LHCN-M2 (cell line): Measurements from ENCODE around the gene DTL. TPM values are rescaled to one million over a fixed set of nuclear protein-coding genes. Genes with fewer than 3 reads are reported as not detected.

Experiments used
- DNase-seq: peaks from one replicate; pipeline ENCODE4 v3.0.0-alpha.2; 2012; ENCODE audit warnings: low read depth
- total RNA-seq: library from RNA; depleted of rRNA; stranded (reverse); fragments of >200 nt; gene quantifications from 2 replicates; pipeline ENCODE4 v1.2.3, GENCODE V29; 2014; rRNA removed

DTL gene
- total RNA-seq, 1 experiment from 2014 or later: 38.5 TPM

GRCh38 chr1:212127221-212127620, 91.7 kb downstream of the DTL start:
- DNase-seq: no peak

- no peak for DNase-seq
These were observed 94.2 kb downstream of the DTL start for GRCh38 chr1:212129781-212130180.

- DNase-seq: peak; percentile 27
These were observed 96.5 kb downstream of the DTL start for GRCh38 chr1:212132025-212132424.

DNA sequence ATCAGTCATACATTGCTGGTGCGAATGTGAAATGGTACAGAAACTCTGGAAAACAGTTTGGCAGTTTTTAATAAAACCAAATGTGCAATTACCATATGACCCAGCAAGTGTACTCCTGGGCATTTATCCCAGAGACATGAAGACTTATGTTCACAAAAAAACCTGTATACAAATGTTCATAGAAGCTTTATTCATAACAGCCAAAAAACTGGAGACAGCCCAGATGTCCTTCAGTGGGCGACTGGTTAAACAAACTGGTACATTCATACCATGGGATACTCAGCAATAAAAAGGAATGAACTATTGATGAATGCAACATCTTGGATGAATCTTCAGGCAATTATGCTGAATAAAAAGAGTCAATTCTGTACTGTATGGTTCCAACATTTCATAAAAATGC, 97.8 kb downstream of the DTL start:
- no peak for DNase-seq

DNA sequence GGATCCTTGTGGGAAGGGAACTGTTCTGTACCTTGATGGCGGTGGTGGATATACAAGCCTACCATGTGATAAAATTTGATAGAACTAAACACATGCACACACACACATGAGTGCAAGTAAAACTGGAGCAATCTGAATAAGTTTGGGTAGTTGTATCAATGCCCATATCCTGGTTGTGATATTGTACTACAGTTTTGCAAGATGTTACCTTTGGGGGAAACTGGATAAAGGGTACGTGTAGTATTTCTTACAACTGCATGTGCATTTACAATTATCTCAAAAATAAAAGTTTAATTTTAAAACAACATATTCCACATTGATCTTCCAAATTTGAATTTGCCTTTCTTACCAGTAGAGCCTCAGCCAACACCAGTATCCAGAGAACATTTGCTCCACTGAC, 99.6 kb downstream of the DTL start:
- DNase-seq: no peak

DNA sequence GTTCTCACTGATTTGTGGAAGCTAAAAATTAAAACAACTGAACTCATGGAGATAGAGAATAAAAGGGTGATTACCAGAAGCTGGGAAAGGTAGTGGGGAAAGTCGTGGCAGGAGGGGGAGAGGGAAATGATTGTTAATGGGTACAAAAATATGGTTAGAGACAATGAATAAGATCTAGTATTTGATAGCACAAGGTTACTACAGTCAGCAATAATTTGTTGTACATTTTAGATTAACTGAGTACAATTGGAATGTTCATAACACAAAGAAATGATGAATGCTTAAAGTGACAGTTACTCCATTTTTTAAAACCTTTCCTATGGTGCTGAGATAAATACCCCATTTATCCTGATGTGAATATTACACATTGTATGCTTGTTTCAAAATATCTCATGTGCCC, 102.3 kb downstream of the DTL start:
- no peak for DNase-seq

DNA sequence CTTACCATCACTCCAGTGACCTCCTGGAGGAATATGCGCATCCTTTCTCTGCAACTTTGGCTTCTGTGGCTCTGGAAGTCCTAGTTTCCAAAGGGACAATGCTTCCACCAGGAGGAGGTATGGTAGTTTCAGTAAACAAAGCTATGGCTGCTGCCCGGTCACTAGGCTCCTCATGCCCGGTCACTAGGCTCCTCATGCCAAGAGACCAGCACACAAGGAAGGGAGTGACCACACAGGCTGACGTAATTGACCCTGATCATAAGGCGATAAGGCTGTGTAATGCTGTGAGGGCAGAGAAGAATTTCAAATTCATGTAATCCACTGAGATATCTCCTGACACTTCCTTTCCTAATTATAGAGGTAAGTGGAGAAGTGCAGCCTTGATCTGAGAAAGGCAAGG, 102.9 kb downstream of the DTL start:
- DNase-seq: no peak

DNA sequence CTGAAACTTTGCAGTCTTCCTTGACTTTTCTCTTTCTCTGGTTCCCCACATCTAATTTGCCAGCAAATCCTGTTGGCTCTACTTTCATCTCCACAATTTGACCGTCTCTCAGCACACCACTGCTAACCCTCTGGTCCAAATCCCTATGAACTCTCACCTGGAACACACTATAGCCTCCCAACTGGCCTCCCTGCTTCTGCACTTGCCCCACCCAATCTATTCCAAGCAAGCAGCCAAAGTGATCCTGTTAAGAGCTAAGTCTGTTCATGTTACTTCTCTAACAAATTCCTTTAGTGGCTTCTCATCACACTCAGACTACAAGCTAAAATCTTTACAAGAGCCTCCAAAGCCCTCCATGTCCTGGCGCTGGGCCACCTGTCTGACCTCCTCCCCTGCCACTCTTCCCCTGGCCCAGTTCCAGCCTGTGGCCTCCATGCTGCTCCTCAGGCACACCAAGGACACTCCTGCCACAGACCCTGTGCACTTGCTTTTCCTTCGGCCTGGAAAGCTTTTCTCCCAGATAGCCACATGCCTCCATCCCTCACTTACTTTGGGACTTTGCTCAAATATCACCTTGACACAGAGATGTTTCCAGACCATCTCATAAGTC, 104.1 kb downstream of the DTL start:
- no peak for DNase-seq

DNA sequence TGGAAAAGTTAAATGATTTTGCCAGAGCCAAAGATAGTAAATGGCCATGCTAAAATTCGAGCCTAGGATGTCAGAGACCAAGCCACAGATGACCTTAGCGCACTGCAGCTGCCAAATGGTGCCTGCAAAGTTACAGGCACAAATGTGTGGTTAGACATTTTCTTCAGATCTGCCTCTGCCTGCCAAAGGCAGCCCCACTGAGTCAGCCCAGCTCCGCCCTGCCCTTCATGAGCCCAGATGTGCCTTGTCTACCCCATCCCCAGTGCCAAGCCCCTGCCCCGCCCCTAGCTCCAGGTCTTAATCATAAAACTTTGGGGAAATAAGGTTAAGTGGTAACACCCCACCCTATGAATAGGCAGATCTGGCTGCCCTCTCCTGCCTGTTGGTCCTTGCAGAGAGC, 105.9 kb downstream of the DTL start:
- DNase-seq: peak; percentile 43

DNA sequence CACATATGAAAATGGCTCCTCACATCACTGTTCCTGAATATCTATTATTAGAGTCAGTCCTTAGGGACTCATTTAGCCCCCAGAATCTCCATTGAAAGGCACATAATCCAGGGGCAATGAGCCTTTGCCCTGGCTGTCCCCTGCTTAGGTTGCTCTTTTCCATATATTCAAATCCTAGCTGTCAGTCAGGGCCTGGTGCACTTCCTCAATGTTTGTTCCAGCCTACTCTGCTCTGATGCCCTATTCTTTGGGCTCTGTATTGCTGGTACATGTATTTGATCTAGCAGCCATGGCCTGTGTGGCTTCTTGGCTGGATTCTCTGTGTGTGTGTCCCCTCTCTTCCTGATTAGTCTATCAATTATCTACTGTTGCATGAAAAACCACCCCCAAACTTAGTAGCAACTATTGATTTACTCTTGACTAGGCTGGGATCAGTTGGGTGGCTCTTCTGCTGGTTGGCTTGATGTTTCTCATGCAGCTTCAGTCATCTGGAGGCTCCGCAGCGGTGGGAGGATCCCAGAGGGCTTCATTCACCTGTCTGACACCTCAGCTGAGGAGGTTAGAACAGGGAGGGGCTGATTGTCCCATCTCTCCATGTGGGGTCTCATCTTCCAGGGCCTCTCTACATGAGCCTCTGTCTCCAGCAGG, 107.5 kb downstream of the DTL start:
- DNase-seq: no peak

GRCh38 chr1:212147581-212148033, 112.1 kb downstream of the DTL start:
- no peak for DNase-seq

DNA sequence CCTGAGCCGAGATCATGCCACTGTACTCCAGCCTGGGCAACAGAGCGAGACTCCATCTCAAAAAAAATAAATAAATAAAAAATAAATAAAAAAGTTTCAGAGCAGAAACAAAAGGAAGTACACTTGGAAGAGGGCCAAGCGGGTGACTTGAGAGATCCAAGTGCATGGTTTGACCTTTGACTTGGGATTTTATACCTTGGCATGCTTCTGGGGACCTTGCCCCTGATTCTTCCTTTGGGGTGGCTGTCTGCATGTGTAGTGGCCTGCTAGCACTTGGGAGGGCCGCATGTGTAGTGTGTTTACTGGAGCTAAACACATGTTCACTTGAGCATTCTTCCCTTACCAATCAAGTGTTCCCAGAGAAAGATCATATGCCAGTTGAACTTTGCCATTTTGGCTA, 114.0 kb downstream of the DTL start:
- no peak for DNase-seq

DNA sequence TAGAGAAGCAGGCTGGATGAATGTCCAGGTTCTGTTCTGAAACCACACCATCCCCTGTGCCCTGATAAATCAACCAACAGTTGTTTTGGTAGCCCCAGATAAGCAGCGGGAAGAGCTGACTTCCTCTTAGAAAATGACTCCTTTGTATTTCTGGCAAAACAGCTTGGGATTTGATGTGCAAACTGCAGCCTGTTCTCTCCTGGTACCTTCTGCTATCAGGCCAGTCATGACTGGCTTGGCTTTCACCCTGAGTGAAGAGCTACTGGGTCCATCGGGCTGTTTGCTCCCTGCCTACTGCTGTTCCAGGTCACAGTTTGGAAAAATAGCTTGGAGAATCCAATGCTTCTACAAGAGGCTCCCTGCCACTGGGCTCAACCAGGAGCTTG, 116.8 kb downstream of the DTL start:
- no peak for DNase-seq

DNA sequence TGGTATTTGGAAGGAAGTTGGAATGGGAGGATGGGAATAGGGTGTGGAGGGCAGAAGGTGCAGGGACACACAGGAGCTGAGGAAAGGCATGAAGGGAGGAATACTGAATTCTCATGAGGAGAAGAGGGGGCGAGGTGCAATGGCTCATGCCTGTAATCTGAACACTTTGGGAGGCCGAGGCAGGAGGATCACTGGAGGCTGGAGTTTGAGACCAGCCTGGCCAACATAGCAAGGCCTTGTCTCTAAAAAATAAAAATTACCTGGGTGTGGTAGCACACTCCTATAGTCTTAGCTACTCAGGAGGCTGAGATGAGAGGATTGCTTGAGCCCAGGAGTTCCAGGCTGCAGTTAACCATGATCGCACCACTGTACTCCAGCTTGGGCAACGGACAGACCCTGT, 117.3 kb downstream of the DTL start:
- no peak for DNase-seq

- DNase-seq: no peak
These were observed 118.1 kb downstream of the DTL start for GRCh38 chr1:212153635-212154034.

Other genes with a start within 250 kb of the DTL start
- 32.4 and 33.3 TPM in 2 replicates for gene LPGAT1, start 205.0 kb upstream of the DTL start, total RNA-seq
- gene INTS7, start 191 bp upstream of the DTL start, total RNA-seq: 15.0 and 17.7 TPM in 2 replicates
- gene PPP2R5A, start 249.7 kb downstream of the DTL start, total RNA-seq: 11.5 and 13.0 TPM in 2 replicates